T-helper 2 cell treated with Interferon-gamma antibody and Interleukin-4, amounts not matched to agents 5 μg/mL and 100 μg/mL, for 36 hours (primary cell): ENCODE data around the gene ARHGAP32.

Experiments used
- DNase-seq: peaks from one replicate; pipeline ENCODE4 v3.0.0; 2021; ENCODE audit warnings: low spot score
- H3K27ac Mint-ChIP-seq: one replicate; pipeline ENCODE4 v1.8.0; 2021; ENCODE audit warnings: mild to moderate bottlenecking, mixed read lengths
- H3K27me3 Mint-ChIP-seq: one replicate; pipeline ENCODE4 v1.8.0; 2021; ENCODE audit warnings: low read depth, mixed read lengths
- H3K36me3 Mint-ChIP-seq: one replicate; pipeline ENCODE4 v1.8.0; 2021; ENCODE audit warnings: low read depth, mixed read lengths
- H3K4me1 Mint-ChIP-seq: one replicate; pipeline ENCODE4 v1.8.0; 2021; ENCODE audit warnings: low read depth, mixed read lengths
- H3K4me3 Mint-ChIP-seq: one replicate; pipeline ENCODE4 v1.8.0; 2022; ENCODE audit warnings: mild to moderate bottlenecking, moderate library complexity, mixed read lengths
- H3K9me3 Mint-ChIP-seq: one replicate; pipeline ENCODE4 v1.8.0; 2021; ENCODE audit warnings: mixed read lengths

Gene ARHGAP32

DNA sequence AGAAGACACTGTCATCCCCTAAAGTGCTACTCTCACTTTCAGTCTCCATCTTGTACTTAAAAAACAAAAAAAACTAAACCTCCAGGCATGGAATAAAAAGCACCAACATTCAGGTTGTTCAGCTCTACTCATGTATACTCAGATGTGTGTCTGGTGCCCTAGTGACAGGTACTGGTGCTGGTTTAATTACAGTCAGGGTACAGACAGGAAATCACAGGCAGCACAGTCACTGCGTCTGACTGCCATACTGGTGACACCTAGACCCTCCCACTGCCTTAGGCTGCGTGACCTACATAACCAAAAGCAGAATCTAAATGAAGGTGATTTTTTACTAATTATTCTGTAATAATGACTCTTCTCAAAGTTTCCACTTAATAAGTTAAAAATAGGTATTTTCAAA is at the start of gene ARHGAP32:
TSS of gene ARHGAP32 (minus strand) at position 176 of the 400 bp plus-strand sequence. CDS start at position 49, 127 bp downstream.
- no peaks in the 10 kb centered on the region for H3K27me3 Mint-ChIP-seq
- DNase-seq = no peak
- no peaks in the 10 kb centered on the region for H3K9me3 Mint-ChIP-seq
- no peak within 1 kb of the TSS for H3K4me3 Mint-ChIP-seq
- no peak within 1 kb of the TSS for H3K27ac Mint-ChIP-seq
- no peaks in the 10 kb centered on the region for H3K36me3 Mint-ChIP-seq
- no peaks in the 10 kb centered on the region for H3K4me1 Mint-ChIP-seq

DNA sequence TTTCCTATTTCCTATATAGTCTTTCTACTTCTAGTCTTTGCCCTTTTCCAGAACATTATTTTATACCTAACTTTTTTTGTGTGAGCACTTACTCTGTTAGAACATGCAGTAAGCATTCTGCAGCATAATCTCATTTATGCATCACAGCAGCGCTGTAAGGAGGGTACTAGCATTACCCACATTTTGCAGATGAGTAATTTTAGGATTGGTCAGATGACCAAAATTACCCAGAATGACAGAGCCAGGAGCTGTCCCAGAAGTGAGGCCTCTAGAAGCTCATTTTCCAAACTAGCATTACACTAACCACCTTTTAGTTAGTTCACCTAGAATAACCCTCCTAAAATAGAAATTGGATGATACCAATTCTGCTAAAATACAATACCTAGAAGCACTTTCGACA is 47.1 kb upstream of the ARHGAP32 start:
- Mint-ChIP-seq H3K4me3 (no peak overlapping the region), H3K9me3 (no peaks in the 10 kb centered on the region), H3K27ac (no peak overlapping the region), H3K27me3 (no peaks in the 10 kb centered on the region), H3K36me3 (peaks cover 5% of the 10 kb centered on the region), H3K4me1 (peaks cover 6% of the 10 kb centered on the region)
- DNase-seq = no peak

GRCh38 chr11:129237880-129238638 is 45.9 kb upstream of the ARHGAP32 start:
- Mint-ChIP-seq H3K36me3 (peaks cover 5% of the 10 kb centered on the region), H3K4me3 (no peak overlapping the region), H3K27me3 (no peaks in the 10 kb centered on the region), H3K27ac (no peak overlapping the region), H3K9me3 (no peaks in the 10 kb centered on the region), H3K4me1 (peaks cover 6% of the 10 kb centered on the region)
- DNase-seq = no peak

GRCh38 chr11:129237456-129237855 is 45.3 kb upstream of the ARHGAP32 start:
- no peak overlapping the region for H3K27ac Mint-ChIP-seq
- H3K4me3 Mint-ChIP-seq = no peak overlapping the region
- H3K36me3 Mint-ChIP-seq = peaks cover 5% of the 10 kb centered on the region
- H3K9me3 Mint-ChIP-seq = no peaks in the 10 kb centered on the region
- DNase-seq = no peak
- H3K4me1 Mint-ChIP-seq = peaks cover 6% of the 10 kb centered on the region
- H3K27me3 Mint-ChIP-seq = no peaks in the 10 kb centered on the region

GRCh38 chr11:129236850-129237249 is 44.7 kb upstream of the ARHGAP32 start:
- no peak overlapping the region for H3K4me3 Mint-ChIP-seq
- DNase-seq = no peak
- no peak overlapping the region for H3K27ac Mint-ChIP-seq
- no peaks in the 10 kb centered on the region for H3K9me3 Mint-ChIP-seq
- H3K27me3 Mint-ChIP-seq = no peaks in the 10 kb centered on the region
- peaks cover 6% of the 10 kb centered on the region for H3K4me1 Mint-ChIP-seq
- H3K36me3 Mint-ChIP-seq = peaks cover 5% of the 10 kb centered on the region

DNA sequence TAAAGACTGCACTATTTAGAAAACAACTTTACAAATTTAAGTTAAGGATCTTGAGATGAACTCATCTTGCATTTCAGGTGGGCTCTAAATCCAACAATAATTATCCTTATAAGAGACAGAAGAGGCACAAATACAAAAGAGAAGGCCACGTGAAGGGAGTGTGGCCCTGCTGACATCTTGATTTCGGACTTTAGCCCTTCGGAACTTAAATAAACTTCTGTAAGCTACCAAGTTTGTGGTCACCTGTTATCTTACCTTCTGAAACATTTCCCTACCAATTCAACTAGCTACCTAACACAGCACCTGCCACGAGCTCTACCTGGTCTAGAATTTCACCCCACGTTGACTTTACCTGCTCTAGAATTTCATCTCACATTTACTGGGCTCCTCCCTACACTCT is 42.9 kb upstream of the ARHGAP32 start:
- Mint-ChIP-seq H3K9me3 (no peaks in the 10 kb centered on the region), H3K4me3 (no peak overlapping the region), H3K36me3 (peaks cover 5% of the 10 kb centered on the region), H3K4me1 (peaks cover 6% of the 10 kb centered on the region), H3K27ac (no peak overlapping the region), H3K27me3 (no peaks in the 10 kb centered on the region)
- DNase-seq = no peak

DNA sequence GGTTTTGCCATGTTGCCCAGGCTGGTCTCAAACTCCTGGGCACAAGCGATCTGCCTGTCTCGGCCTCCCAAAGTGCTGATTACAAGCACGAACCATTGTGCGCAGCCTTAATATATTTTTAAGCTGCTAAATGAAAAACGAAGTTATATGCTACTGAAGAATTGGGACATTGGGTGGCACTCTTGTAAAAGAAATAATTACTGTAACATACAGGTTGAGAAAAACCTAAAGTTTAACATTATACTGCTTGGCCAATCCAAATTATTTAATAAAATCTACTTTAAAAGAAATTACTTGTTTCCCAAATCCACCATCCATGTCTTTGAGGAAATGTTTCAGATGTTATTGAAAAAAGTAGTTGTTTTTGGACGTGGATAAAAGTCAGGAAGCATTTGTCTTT is 37.9 kb upstream of the ARHGAP32 start:
- no peak for DNase-seq
- H3K27me3 Mint-ChIP-seq = peaks cover 11% of the 10 kb centered on the region
- H3K4me1 Mint-ChIP-seq = no peaks in the 10 kb centered on the region
- peaks cover 23% of the 10 kb centered on the region for H3K9me3 Mint-ChIP-seq
- H3K36me3 Mint-ChIP-seq = peaks cover 1% of the 10 kb centered on the region
- H3K4me3 Mint-ChIP-seq = no peak overlapping the region
- no peak overlapping the region for H3K27ac Mint-ChIP-seq

DNA sequence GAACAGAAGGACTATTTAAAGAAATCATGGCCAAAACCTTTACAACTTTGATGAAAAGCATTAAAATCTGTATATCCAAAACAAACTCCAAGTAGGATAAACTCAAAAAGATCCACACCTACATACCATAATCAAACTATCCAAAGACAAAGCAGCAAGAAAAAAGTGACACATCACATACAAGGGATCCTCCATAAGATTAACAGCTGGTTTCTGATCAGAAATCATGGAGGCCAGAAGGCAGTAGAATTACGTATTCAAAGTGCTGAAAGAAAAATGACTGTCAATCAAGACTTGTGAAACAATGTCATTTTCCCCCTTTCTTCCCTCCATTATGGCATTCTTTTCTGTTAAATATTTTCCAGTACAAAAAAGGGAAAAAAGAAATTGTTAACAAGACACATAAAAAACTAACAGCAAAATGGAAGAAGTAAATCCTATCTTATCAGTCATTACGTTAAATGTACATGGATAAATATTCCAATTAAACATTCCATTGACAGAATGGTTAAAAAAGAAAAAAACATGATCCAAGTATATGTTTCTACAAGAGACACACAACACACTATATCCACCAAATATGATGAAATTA is 34.2 kb upstream of the ARHGAP32 start:
- H3K9me3 Mint-ChIP-seq = peaks cover 23% of the 10 kb centered on the region
- no peak overlapping the region for H3K4me3 Mint-ChIP-seq
- no peak overlapping the region for H3K27ac Mint-ChIP-seq

GRCh38 chr11:129225190-129225589 is 33.1 kb upstream of the ARHGAP32 start:
- H3K27ac Mint-ChIP-seq = no peak overlapping the region
- H3K4me3 Mint-ChIP-seq = no peak overlapping the region
- H3K4me1 Mint-ChIP-seq = no peaks in the 10 kb centered on the region
- H3K27me3 Mint-ChIP-seq = peaks cover 11% of the 10 kb centered on the region
- H3K9me3 Mint-ChIP-seq = peaks cover 23% of the 10 kb centered on the region
- no peak for DNase-seq
- H3K36me3 Mint-ChIP-seq = peaks cover 1% of the 10 kb centered on the region

More for the DNA sequence above, 34.2 kb upstream of the ARHGAP32 start:
- peaks cover 1% of the 10 kb centered on the region for H3K36me3 Mint-ChIP-seq
- no peaks in the 10 kb centered on the region for H3K4me1 Mint-ChIP-seq
- no peak for DNase-seq
- H3K27me3 Mint-ChIP-seq = peaks cover 11% of the 10 kb centered on the region

DNA sequence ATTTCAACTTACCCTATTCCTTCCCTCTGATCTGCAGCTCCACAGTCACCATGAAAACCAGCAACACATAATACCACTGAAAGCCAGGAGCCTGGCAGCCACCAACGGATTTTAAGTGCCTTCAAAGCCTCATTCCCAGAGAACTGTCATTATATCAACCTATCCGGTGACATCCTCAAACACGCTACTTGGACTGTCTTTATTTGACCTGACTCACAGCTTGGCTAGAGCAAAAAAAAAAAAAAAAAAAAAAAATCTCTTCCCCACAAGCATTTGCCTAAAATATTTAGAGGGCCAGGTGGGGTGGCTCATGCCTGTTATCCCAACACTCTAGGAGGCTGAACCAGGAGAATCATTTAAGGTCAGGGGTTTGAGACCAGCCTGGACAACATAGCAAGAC is 32.4 kb upstream of the ARHGAP32 start:
- DNase-seq = no peak
- Mint-ChIP-seq H3K9me3 (peaks cover 23% of the 10 kb centered on the region), H3K27ac (no peak overlapping the region), H3K4me3 (no peak overlapping the region), H3K36me3 (peaks cover 1% of the 10 kb centered on the region), H3K27me3 (peaks cover 13% of the 10 kb centered on the region), H3K4me1 (no peaks in the 10 kb centered on the region)

DNA sequence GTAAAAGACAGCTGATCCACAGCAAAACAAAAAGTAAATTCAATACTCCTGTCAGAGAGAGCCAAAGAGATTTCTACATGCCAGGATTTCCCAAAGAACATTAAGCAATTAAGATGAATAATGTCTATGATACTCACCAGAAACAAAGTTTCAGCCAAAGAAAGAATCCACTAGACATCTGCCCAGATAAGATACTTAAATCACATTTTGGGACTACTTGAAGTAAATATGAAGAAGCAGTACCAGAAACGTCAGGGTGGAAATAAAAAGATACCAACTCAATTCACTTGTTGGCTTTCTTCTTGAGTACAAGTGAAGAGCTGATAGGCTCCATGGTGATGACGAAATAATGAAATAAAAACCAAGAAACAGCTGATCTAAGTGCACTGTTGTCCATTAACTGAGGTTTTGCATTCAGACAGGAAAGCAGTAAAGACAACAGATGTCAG is 31.6 kb upstream of the ARHGAP32 start:
- H3K27me3 Mint-ChIP-seq = peaks cover 13% of the 10 kb centered on the region
- H3K27ac Mint-ChIP-seq = no peak overlapping the region
- H3K36me3 Mint-ChIP-seq = peaks cover 1% of the 10 kb centered on the region
- no peaks in the 10 kb centered on the region for H3K4me1 Mint-ChIP-seq
- H3K9me3 Mint-ChIP-seq = peaks cover 23% of the 10 kb centered on the region
- no peak overlapping the region for H3K4me3 Mint-ChIP-seq
- DNase-seq = no peak

DNA sequence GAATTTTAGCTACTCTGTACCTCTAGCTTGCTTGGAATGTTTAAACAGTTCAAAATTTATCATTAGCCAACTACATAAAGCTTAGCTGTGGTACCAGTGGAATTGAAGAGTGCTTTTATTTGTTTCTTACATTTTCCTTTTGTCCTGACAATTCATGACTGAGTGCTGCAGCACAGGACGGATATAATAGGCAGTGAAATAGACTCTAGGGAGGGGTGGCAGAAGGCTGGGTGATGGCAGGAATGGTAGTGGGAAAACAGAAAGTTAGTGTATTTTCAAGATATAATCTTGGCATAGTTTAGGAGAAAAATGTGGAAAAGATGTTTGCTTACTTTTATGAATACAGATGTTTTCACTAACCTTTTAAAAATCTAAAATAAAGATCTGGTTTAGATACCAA is 31.1 kb upstream of the ARHGAP32 start:
- Mint-ChIP-seq H3K27me3 (peaks cover 13% of the 10 kb centered on the region), H3K4me1 (no peaks in the 10 kb centered on the region)

DNA sequence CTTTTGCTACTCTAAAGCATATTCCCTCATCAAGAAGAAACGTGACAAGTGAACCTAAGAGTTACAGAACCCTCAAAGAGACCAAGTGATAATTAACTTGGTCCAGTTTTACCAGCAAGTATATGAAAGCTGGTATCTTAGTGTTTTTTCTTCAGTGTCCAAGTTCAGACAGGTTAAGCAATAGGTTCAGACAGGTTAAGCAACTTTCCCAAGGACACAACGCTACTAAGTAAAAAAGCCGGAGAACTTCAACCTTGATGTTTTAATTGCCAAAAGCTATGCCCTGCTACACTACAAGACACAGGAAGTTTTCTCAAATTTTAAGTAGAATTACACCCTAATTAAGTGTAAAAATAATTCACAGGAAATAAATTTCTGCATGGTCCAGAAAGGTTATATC is 30.0 kb upstream of the ARHGAP32 start:
- Mint-ChIP-seq H3K27ac (no peak overlapping the region), H3K36me3 (peaks cover 1% of the 10 kb centered on the region), H3K9me3 (peaks cover 18% of the 10 kb centered on the region), H3K27me3 (peaks cover 6% of the 10 kb centered on the region), H3K4me3 (no peak overlapping the region), H3K4me1 (peaks cover under 1% of the 10 kb centered on the region)
- DNase-seq = no peak

More for the DNA sequence above, 31.1 kb upstream of the ARHGAP32 start:
- DNase-seq = no peak
- Mint-ChIP-seq H3K27ac (no peak overlapping the region), H3K36me3 (peaks cover 1% of the 10 kb centered on the region), H3K9me3 (peaks cover 23% of the 10 kb centered on the region), H3K4me3 (no peak overlapping the region)

DNA sequence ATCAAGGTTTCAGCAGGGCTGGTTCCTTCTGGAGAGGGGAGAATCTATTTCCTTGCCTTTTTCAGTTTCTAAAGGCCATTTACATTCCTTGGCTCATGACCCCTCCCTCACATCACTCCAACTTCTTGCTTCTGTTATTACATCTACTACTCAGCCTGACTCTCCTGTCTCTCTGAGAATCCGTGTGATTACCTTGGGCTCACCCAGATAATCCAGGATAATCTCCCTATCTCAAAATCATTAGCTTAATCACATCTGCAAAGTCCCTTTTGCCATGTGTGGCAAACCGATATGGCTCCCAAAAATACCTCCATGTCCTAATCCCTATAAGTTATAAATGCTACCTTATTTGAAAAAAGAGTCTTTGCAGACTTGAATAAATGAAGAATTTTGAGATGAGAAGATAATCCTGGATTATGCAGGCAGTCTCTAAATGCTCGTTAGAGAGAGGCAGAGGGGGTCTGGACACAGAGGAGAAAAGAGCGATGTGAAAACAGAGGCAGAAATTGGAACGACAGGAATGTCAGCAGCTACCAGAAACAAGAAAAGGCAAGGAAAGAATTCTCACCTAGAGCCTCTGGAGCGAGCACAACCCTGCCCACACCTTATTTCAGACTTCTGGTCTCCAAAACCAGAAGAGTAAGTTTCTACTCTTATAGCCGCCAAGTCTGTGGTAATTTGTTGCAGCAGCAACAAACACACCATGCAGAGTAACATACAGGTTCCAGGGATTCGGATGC is 23.6 kb upstream of the ARHGAP32 start:
- Mint-ChIP-seq H3K36me3 (no peaks in the 10 kb centered on the region), H3K9me3 (no peaks in the 10 kb centered on the region), H3K27ac (no peak overlapping the region), H3K27me3 (peaks cover 3% of the 10 kb centered on the region), H3K4me3 (no peak overlapping the region), H3K4me1 (peaks cover 4% of the 10 kb centered on the region)
- no peak for DNase-seq
